Measurements from ENCODE around the gene SLC6A14.

DNA sequence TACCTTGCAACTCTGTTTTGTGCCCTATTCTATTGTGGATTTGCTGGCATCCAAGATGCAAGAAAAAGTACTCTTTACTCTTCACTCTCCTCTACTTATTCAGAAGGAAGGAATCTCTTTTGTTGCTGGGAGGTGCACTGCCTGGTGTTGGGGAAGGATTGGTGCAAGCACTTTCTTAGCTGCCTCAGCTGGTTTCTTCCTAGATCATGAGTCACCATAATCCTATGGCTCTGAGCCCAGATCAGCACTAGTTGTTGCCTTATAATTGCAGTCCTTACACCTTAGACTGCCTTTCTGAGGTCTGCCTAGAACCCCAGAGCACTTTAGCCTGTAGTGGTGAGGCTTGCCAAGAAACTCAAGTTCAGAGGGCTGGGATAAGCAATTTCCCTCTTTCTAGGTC, 63.4 kb downstream of the SLC6A14 start:
- TF ChIP-seq, protein P1, sequence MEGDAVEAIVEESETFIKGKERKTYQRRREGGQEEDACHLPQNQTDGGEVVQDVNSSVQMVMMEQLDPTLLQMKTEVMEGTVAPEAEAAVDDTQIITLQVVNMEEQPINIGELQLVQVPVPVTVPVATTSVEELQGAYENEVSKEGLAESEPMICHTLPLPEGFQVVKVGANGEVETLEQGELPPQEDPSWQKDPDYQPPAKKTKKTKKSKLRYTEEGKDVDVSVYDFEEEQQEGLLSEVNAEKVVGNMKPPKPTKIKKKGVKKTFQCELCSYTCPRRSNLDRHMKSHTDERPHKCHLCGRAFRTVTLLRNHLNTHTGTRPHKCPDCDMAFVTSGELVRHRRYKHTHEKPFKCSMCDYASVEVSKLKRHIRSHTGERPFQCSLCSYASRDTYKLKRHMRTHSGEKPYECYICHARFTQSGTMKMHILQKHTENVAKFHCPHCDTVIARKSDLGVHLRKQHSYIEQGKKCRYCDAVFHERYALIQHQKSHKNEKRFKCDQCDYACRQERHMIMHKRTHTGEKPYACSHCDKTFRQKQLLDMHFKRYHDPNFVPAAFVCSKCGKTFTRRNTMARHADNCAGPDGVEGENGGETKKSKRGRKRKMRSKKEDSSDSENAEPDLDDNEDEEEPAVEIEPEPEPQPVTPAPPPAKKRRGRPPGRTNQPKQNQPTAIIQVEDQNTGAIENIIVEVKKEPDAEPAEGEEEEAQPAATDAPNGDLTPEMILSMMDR (IDR thresholded peaks at IDR 0.05; ENCODE audit: borderline replicate concordance, extremely low read depth, low read length, poor library complexity, severe bottlenecking): no peak
- no peak for TF ChIP-seq EZH2 (IDR thresholded peaks at IDR 0.05; ENCODE audit: borderline replicate concordance, low read depth, low read length, severe bottlenecking)
